Small intestine (tissue), 7 donors: Measurements from ENCODE around the gene SEMA3D. TPM values are rescaled to one million over a fixed set of nuclear protein-coding genes. Genes with fewer than 3 reads are reported as not detected.

Experiments
- DNase-seq, 2 donors: peaks; one replicate each; pipeline versions ENCODE4 v3.0.0 to v3.0.0-alpha.2; 2013
- FAIRE-seq: peaks from 2 replicates; lab custom pipeline; 2012; peaks lifted over from hg19 to GRCh38; lab: Jason Lieb, UNC
- H3K27ac ChIP-seq, 3 donors: one replicate each; pipeline ENCODE4 v1.5.1; 2013; ENCODE audit warnings: low read length in 2 of 3, mild to moderate bottlenecking in 2 of 3, control low read depth in 1 of 3, inconsistent platforms in 1 of 3, low read depth in 1 of 3, moderate library complexity in 1 of 3
- H3K27me3 ChIP-seq, 3 donors: one replicate each; pipeline ENCODE4 v1.6.1; 2013; ENCODE audit warnings: low read length in 3 of 3, inconsistent platforms in 1 of 3; ENCODE audit not compliant: control insufficient read depth in 3 of 3, insufficient read depth in 3 of 3
- H3K36me3 ChIP-seq, 3 donors: one replicate each; pipeline ENCODE4 v1.6.1; 2013; ENCODE audit warnings: low read length in 3 of 3, inconsistent platforms in 1 of 3, low read depth in 1 of 3, mild to moderate bottlenecking in 1 of 3, moderate library complexity in 1 of 3; ENCODE audit not compliant: control insufficient read depth in 3 of 3, insufficient read depth in 2 of 3
- H3K4me1 ChIP-seq, 3 donors: one replicate each; pipeline ENCODE4 v1.6.1; 2013; ENCODE audit warnings: low read length in 2 of 3, inconsistent platforms in 1 of 3, low read depth in 1 of 3, mild to moderate bottlenecking in 1 of 3, moderate library complexity in 1 of 3; ENCODE audit not compliant: control insufficient read depth in 3 of 3, insufficient read depth in 2 of 3
- H3K4me3 ChIP-seq, 3 donors: one replicate each; pipeline ENCODE4 v1.5.1; 2013; ENCODE audit warnings: low read length in 3 of 3, control low read depth in 1 of 3, inconsistent platforms in 1 of 3, low read depth in 1 of 3, mild to moderate bottlenecking in 1 of 3, moderate library complexity in 1 of 3
- H3K9me3 ChIP-seq, 2 donors: one replicate each; pipeline ENCODE4 v1.6.1; 2013; ENCODE audit warnings: low read depth in 1 of 2, low read length in 1 of 2; ENCODE audit not compliant: control insufficient read depth in 2 of 2, insufficient read depth in 1 of 2
- WGBS, 3 donors: extraction: QIAGEN DNeasy Blood & Tissue Kit; methylation state at CpG; one replicate each; pipeline ENCODE4 v1.1.7; 2013; 5-methylcytosine and 5-hydroxymethylcytosine counted together
- polyA plus RNA-seq, 4 donors: library from polyadenylated mRNA; stranded (reverse) in 3 of 4; unstranded in 1 of 4; fragments of 200-250 nt in 3 of 4; fragments of 120-200 nt in 1 of 4; gene quantifications; one replicate each; pipeline versions ENCODE4 v1.2.1 to v1.2.3, GENCODE V29; 2013
- donor health status: healthy with polysubstance abuse.
- donor health status: control.
- donor health status: control.
- donor health status: Bipolar disorder and iron deficiency.
- donor health status: healthy.

SEMA3D gene
- polyA plus RNA-seq, 4 donors: 0.27 to 6.9 (median 0.95) TPM; not detected in 1

- H3K9me3 ChIP-seq: no peaks in the 10 kb centered on the region
- 83 to 94% (median 88%) methylated on average over 5 of the region's 5 CpGs for WGBS, 3 donors
- H3K27ac ChIP-seq: no peak overlapping the region
- no peak for FAIRE-seq
- no peak for DNase-seq
- H3K4me3 ChIP-seq: no peak overlapping the region
- no peaks in the 10 kb centered on the region for H3K4me1 ChIP-seq
- H3K27me3 ChIP-seq: no peaks in the 10 kb centered on the region
- H3K36me3 ChIP-seq: no peaks in the 10 kb centered on the region
Measured at GRCh38 chr7:85106719-85107118, 80.1 kb downstream of the SEMA3D start.

DNA sequence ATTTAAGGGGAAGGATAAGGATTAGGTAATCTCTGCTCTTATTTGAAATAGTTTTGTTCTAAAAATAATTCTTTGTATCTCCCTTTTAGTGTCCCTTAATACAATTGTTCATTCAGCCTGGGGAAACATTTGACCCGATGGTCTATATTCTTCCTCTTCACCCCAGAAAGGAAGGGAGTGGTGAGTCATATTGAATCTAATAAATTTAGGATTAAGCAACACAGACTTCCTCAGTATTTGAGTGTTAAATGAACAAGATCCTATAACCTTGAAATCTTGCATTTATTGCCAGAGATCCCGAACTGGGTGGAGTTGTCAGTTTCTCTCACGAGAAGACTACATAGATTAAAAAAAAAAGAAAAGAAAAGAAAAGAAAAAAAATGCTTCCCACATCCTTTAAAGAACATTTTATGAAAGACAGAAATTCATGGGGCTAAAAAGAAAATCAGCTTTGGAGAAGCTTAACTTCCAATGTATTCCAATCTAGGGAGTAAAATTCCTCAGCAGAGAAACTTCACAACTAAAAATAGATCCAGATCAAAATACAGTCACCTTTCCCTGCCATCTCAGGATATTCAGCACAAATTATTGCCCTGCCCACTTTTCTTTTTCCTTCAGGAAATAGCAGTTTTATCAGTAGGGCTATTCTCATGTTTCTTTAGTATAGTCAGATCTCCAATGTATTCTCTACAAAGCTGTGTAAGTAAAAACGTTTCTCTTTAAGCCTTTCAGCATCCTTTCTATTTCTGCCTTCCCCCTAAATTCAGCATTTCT, 82.2 kb downstream of the SEMA3D start:
- H3K4me3 ChIP-seq: no peak overlapping the region
- no peaks in the 10 kb centered on the region for H3K4me1 ChIP-seq
- 24 to 37% (median 33%) methylated on average over 4 of the region's 4 CpGs for WGBS, 3 donors
- DNase-seq (no peak), FAIRE-seq (no peak)
- no peaks in the 10 kb centered on the region for H3K9me3 ChIP-seq
- no peak overlapping the region for H3K27ac ChIP-seq
- H3K36me3 ChIP-seq: no peaks in the 10 kb centered on the region
- no peaks in the 10 kb centered on the region for H3K27me3 ChIP-seq

DNA sequence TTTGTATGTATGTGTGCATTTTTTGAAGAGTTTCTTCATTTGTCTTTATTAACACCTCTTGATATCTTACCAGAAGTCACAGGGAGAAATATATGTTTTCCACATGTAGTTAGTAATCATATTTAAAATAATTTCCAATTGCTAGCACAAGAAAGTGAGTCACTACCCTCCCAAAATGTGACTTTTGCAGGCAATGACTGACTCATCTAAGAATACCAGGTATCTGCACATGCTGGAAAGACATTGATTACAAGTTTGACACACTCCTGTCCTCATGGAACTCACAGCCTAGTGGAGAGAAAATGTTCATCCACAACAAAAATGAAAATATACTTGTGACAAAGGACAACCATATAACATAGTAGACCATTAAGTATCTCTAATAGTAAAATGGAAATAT, 82.9 kb downstream of the SEMA3D start:
- DNase-seq (no peak), FAIRE-seq (no peak)
- Histone ChIP-seq H3K27ac (no peak overlapping the region), H3K27me3 (no peaks in the 10 kb centered on the region), H3K4me3 (no peak overlapping the region), H3K9me3 (no peaks in the 10 kb centered on the region), H3K4me1 (no peaks in the 10 kb centered on the region), H3K36me3 (no peaks in the 10 kb centered on the region)

GRCh38 chr7:85103357-85103756, 83.5 kb downstream of the SEMA3D start:
- WGBS, 3 donors: 11 to 48% (median 34%) methylated on average over 3 of the region's 3 CpGs
- FAIRE-seq (no peak), DNase-seq (peak in 1 of 2 donors; percentile 5)
- no peak overlapping the region for H3K27ac ChIP-seq
- no peaks in the 10 kb centered on the region for H3K4me1 ChIP-seq
- no peaks in the 10 kb centered on the region for H3K9me3 ChIP-seq
- H3K27me3 ChIP-seq: no peaks in the 10 kb centered on the region
- no peaks in the 10 kb centered on the region for H3K36me3 ChIP-seq
- no peak overlapping the region for H3K4me3 ChIP-seq

DNA sequence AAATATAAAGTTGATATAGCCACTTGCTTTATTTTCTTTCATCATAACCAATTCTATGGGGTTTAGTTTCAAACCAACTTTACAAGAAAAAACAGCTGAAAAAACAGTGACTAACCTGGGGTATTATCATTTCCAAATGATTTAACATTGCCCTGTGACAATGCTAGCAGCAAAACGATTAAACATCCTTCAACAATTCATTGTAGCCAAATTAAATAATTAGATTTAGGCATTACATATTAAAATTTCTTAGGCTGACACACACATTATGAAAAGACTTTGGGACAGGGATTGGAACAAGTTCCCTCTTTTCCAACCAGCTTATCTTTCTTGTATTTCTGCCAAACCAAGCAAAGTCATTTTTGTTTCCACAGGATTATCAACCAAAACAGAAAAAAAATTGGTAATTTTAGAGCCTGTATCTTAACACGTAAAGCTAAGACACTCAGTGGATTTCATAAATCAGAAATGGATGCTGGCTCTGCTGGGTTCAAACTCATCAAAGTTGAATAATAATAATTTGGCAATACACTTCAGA, 84.0 kb downstream of the SEMA3D start:
- no peak for DNase-seq
- Histone ChIP-seq H3K27me3 (no peaks in the 10 kb centered on the region), H3K27ac (no peak overlapping the region), H3K9me3 (no peaks in the 10 kb centered on the region), H3K36me3 (no peaks in the 10 kb centered on the region), H3K4me1 (no peaks in the 10 kb centered on the region), H3K4me3 (no peak overlapping the region)
- 31 to 53% (median 43%) methylated on average over 2 of the region's 2 CpGs for WGBS, 3 donors
- no peak for FAIRE-seq

- Histone ChIP-seq H3K4me1 (no peaks in the 10 kb centered on the region), H3K27me3 (no peaks in the 10 kb centered on the region), H3K9me3 (no peaks in the 10 kb centered on the region), H3K4me3 (no peak overlapping the region), H3K27ac (no peak overlapping the region), H3K36me3 (no peaks in the 10 kb centered on the region)
- DNase-seq (no peak), FAIRE-seq (no peak)
- whole genome bisulfite sequencing, 3 donors: 76 to 82% (median 80%) methylated on average over 2 of the region's 2 CpGs
Measured at GRCh38 chr7:85101347-85101746, 85.5 kb downstream of the SEMA3D start.

GRCh38 chr7:85097844-85098243, 89.0 kb downstream of the SEMA3D start:
- Histone ChIP-seq H3K27ac (no peak overlapping the region), H3K9me3 (no peaks in the 10 kb centered on the region), H3K27me3 (no peaks in the 10 kb centered on the region), H3K4me1 (no peaks in the 10 kb centered on the region), H3K4me3 (no peak overlapping the region), H3K36me3 (no peaks in the 10 kb centered on the region)
- FAIRE-seq (no peak), DNase-seq (no peak)
- WGBS, 3 donors: 70 to 86% (median 80%) methylated on average over 1 of the region's 1 CpG

- WGBS, 3 donors: 61 to 81% (median 81%) methylated on average over 2 of the region's 2 CpGs
- Histone ChIP-seq H3K27me3 (no peaks in the 10 kb centered on the region), H3K4me3 (no peak overlapping the region), H3K36me3 (no peaks in the 10 kb centered on the region), H3K27ac (no peak overlapping the region), H3K9me3 (no peaks in the 10 kb centered on the region), H3K4me1 (no peaks in the 10 kb centered on the region)
- DNase-seq (no peak), FAIRE-seq (no peak)
Measured at GRCh38 chr7:85095806-85096205, 91.0 kb downstream of the SEMA3D start.
